GM21737 (cell line): ENCODE data around the gene MEIOSIN.
"Not testable (repeated sequence)": the region's sequence is repeated elsewhere in the genome, so short reads cannot be mapped to it uniquely, and the experiment has no call there.

ENCODE experiments used
- ATAC-seq: cut with Tn5 transposase; IDR thresholded peaks from one replicate; pipeline ENCODE4 v1.9.1; 2021; ENCODE audit warnings: mild to moderate bottlenecking, moderate library complexity; ENCODE audit not compliant: unreplicated experiment

MEIOSIN gene

DNA sequence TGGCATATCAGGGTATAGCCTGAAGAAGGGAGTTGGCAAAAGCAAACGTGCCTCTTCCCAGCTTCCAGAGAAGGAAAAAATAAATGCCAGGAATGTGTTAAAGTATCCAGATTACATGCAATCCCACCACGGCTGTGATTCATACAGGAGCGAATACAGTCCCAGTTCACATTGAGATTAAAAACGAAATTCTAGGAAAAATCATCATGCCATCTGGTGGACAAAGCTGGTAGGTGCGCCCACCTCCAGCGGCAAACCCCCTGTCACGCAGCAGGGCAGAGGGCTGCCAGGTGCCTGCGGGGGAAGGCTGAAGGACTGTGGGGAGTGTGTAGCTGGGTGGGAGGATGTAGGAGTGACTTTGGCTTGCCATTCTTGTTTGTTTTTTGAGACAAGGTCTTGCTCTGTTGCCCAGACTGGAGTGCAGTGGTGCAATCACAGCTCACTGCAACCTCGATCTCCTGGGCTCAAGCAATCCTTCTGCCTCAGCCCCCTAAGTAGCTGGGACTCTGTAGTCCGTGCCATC, 65.8 kb downstream of the MEIOSIN start:
- no peak for ATAC-seq

DNA sequence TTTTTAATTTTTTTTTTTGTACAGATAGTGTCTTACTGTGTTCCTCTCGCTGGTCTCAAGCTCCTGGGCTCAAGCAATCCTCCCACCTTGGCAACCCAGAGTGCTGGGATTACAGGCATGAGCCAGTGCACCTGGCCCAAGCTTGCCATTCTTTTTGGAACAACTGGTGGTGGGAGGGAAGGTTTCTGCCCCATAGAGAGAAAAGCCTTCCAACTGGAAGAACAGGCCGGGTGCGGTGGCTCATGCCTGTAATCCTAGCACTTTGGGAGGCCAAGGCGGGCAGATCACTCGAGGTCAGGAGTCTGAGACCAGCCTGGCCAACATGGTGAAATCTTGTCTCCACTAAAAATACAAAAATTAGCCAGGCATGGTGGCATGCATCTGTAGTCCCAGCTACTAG, 66.3 kb downstream of the MEIOSIN start:
- ATAC-seq = not testable (repeated sequence)

DNA sequence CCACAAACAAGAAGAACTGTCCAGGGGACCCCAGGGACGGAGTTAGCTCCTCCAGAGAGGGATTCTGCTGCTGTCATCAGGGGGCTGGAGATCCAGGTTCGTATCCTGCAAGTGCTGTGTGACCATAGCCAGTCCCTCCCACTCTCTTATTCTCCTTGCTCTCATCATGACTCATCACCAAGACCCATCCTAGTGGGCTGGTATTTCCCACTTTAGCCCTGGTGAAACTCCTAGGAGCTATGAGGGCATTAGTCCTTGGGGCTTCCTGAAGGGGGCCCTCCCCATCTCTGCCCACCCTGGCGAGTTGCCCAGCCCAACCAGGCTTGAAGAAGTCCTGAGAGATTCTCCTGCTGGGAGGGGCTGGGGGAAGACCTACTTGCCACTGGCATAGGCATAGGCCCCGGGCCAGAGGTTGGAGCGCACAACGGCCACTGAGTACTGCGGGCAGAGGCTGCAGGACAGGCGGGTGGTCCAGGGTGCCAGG, 66.9 kb downstream of the MEIOSIN start:
- no peak for ATAC-seq

DNA sequence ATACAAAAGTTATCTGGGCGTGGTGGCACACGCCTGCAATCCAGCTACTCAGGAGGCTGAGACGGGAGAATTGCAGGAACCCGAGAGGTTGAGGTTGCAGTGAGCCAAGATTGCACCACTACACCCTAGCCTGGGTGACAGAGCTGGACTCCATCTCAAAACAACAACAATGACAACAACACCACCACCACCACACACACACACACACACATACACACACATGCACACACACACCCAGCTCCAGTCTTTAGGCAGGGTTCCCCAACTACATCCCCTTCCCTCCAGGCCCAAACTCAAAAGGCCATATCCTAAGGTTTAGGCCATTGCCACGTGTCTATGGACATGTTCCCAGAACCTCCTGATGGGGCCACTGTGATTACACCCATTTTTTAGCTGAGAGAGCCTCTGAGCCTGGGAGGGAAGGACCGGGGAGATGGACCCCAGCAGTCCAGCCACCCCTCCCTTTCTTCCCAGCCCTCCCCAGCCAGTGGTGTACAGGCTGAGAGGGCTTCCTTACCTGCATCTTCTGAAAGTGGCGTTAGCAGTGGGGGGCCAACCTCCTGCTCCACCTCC, 68.5 kb downstream of the MEIOSIN start:
- ATAC-seq = no peak

DNA sequence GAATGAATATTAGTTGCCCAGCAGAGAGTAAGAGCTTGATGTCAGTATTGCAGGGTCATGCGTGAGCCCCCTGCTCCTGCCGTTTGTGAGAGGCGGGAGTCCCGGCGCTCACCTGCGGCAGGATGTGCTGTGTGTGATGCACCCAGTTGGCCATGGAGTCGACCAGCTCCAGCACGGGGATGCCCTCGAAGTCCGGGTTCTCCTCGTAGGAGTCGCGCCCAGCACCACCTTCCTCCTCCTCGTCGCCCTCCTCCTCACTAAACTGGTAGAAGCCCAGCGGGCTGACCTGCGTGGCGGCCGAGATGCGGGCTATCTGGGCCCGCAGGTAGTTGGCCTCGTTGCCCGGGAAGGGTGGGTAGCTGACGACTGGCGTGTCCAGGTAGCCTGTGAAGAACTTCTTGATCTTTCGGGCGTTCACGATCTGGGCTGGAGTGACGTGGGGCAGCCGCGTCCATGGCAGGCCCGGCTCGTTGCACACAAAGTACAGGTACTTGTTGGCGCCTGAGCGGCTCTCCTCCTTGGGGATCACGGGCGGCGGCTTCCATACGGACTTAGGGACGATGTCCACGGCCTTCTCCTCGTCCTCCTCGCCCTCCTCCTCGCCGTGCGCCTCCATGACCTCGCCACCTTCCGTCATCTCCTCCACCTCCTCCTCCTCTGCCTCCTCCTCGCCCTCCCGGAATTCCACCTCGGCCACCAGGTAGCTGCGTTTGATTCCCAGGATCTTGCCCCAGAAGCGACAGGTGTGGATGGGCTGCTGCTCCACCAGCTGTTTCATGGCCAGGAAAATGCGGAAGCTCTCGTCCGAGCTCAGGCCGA, 71.1 kb downstream of the MEIOSIN start:
- no peak for ATAC-seq

DNA sequence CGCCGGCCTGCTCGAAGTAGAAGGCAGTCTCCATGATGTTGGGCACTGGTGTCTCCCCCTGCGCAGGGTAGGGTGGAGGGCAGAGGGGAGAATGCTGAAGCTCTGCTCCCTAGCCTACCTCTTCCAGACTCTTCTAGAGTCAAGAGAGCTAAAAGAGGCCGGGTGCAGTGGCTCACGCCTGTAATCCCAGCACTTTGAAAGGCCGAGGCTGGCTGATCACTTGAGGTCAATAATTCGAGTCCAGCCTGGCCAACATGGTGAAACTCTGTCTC, 71.7 kb downstream of the MEIOSIN start:
- ATAC-seq = no peak

DNA sequence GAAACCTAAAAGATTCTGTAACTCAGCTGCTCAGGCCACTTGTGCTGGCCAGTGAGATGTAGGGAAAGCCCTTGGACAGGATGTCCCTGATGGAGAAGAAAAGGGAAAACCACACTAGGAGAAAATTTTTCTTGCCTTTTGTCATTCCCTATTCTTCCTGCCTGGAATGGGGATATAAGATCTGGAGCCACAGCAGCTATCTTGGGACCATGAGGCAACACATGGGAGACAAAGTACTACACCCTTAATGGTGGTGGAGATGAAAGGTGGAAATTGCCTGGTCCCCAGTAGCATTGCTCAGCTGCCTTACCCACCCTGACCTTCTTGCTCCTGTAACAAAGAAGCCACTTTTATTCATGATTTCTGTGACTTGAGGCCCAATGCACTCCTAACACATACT, 72.5 kb downstream of the MEIOSIN start:
- ATAC-seq = no peak

DNA sequence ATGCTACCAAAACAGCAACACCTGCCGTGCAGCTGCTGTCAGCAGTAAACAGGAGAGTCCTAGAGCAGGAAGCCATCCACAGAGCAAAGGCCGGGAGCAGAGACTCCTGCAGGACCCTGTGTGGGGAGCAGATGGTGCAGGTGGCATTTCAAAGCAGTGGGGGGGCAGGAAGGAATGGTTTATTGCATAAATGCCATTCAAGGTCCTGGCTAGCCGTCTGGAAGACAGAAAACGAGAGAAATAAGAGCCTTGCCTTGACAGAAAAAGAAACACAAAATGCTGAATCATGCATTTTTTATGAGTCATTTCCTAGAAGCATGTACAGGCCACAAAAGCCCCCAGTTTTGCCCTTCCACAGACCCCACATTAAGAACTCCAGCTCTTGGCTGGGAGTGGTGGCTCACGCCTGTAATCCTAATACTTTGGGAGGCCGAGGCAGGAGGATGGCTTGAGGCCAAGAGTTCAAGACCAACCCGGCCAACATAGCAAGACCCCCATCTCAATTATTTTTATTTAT, 76.5 kb downstream of the MEIOSIN start:
- ATAC-seq = no peak

DNA sequence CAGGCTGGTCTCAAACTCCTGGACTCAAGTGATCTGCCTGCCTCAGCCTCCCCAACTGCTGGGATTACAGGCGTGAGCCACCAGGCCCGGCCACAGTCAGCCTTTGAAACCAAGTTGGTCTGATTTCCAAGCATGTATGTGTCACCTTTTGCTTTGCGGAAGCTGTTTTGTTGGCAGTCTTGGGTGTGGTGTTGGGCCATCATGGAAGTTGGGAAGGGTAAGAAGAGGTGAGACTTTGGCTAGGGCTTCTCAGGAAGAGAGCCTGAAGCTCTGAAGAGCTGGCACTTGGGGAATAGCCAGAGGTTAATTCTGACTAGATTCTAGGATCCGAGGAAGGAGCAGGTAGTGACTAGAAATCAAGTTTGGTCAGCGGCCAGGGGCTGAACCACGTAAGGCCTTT, 79.1 kb downstream of the MEIOSIN start:
- no peak for ATAC-seq
